ENCODE results near the gene RTN1. TPM values are rescaled to one million over a fixed set of nuclear protein-coding genes. Genes with fewer than 3 reads are reported as not detected.

RTN1 gene
- total and polyA plus RNA-seq, 2 experiments from 2014 or later, result 4.2 to 4.3 TPM

DNA sequence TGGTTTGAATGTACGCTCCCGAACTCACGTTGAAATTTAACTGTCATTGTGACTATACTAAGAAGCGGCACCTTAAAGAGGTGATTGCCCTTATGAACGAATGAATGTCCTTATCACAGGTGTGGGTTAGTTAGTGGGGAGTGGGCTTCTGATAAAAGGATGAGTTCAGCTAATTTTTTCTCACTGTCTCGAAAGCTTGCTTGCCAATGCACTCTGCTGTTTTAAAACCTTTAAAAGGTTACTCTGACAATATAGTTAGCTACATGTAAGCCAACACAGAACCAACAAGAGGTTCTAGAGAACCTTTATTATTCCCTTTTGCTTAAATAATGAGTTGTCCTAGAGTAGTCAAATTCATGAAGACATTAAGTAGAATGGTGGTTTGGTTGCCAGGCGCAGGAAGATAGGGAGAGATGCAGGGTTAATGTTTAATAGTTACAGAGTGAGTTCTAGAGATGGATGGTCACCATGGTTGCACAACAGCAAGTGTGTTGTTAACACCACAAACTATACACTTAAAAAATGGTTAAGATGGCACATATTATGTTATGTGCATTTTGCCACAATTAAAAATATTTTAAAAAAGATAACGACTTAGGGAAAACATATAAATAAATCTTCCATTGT lies 26.3 kb downstream of the RTN1 start (continued):
- TF ChIP-seq ETS1 (IDR thresholded peaks at IDR 0.05) (no peak), NANOG (IDR thresholded peaks at IDR 0.05; ENCODE audit: borderline replicate concordance) (no peak)

DNA sequence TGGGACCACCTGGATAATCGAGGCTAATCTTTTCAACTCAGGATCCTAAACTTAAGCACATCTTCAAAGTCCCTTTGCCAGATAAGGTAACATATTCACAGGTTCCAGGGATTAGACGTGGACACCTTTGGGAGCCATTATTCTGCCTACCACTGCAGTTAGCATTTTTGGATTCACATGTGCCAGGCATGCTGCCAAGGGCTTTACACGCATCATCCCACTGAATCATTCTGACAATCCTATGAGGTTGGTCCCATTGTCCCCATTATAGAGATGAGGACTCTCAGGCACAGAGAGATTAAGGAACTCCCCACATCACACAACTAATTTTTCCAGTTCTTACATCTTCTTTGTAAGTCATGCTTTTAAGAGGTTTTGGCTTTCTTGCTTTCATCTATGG lies 34.5 kb downstream of the RTN1 start:
- ATAC-seq (no peak), DNase-seq (ENCODE audit: low spot score) (no peak)
- no peaks in the 10 kb centered on the region for H3K4me1 ChIP-seq (ENCODE audit: insufficient read depth)
- no peaks in the 10 kb centered on the region for H3K36me3 Mint-ChIP-seq (ENCODE audit: low read depth)
- H3K4me3 Mint-ChIP-seq, result no peak overlapping the region
- no peaks in the 10 kb centered on the region for H3K79me2 ChIP-seq (replicated peaks; ENCODE audit: insufficient read depth)
- TF ChIP-seq EZH2 (IDR thresholded peaks at IDR 0.05; ENCODE audit: low read depth, unreplicated experiment), result no peak
- no peak for TF ChIP-seq JUNB (IDR thresholded peaks at IDR 0.05; ENCODE audit: unreplicated experiment)
- no peak for TF ChIP-seq ZNF462 (CRISPR knock-in tag; IDR thresholded peaks at IDR 0.05)
- no peak for TF ChIP-seq CREB1 (CRISPR knock-in tag; IDR thresholded peaks at IDR 0.05; ENCODE audit: low read depth)
- no peaks in the 10 kb centered on the region for H3F3A ChIP-seq (replicated peaks; ENCODE audit: low read depth)
- no peaks in the 10 kb centered on the region for H3K36me3 ChIP-seq (ENCODE audit: insufficient read depth)
- no peak overlapping the region; the same call in 1 of the 2 replicates for H2AFZ ChIP-seq
- H3K9me3 Mint-ChIP-seq, result no peaks in the 10 kb centered on the region
- H3K27ac ChIP-seq (ENCODE audit: low read depth), result no peak overlapping the region
- H3K4me1 Mint-ChIP-seq, result no peaks in the 10 kb centered on the region
- no peak overlapping the region for H3K4me3 ChIP-seq
- H3K9me2 ChIP-seq (ENCODE audit: insufficient read depth), result no peaks in the 10 kb centered on the region
- no peak overlapping the region for H3K27ac Mint-ChIP-seq
- no peaks in the 10 kb centered on the region for H4K20me1 ChIP-seq (replicated peaks; ENCODE audit: insufficient read depth)
- H3K27me3 ChIP-seq (ENCODE audit: insufficient read depth), result no peaks in the 10 kb centered on the region
- H3K27me3 Mint-ChIP-seq (ENCODE audit: insufficient read depth, low read depth, poor library complexity), result no peaks in the 10 kb centered on the region
- no peak overlapping the region for H3K4me2 ChIP-seq
